Trophoblast cell (in vitro differentiated cells and primary cell): ENCODE data around the gene ARMC2.
A peak's percentile ranks its signal among the peaks of the same experiment; 100 is the strongest.

Experiments used
- DNase-seq, 2 donors: peaks; one replicate each; pipeline ENCODE4 v3.0.0-alpha.2; 2016
- H2AFZ ChIP-seq: 2 replicates; pipeline ENCODE4 v1.6.1; 2013; ENCODE audit warnings: low read length, moderate library complexity, mild to moderate bottlenecking; ENCODE audit not compliant: insufficient read depth, poor library complexity
- H2AK5ac ChIP-seq: 2 replicates; pipeline ENCODE4 v1.6.1; 2013; ENCODE audit warnings: mild to moderate bottlenecking, low read length
- H2BK120ac ChIP-seq: 2 replicates; pipeline ENCODE4 v1.6.1; 2013; ENCODE audit warnings: low read length, mild to moderate bottlenecking, moderate library complexity; ENCODE audit not compliant: insufficient read depth, poor library complexity
- H2BK12ac ChIP-seq: 2 replicates; pipeline ENCODE4 v1.6.1; 2013; ENCODE audit warnings: mild to moderate bottlenecking, low read length, moderate library complexity
- H2BK5ac ChIP-seq: 2 replicates; pipeline ENCODE4 v1.6.1; 2013; ENCODE audit warnings: low read length, low read depth, moderate library complexity, mild to moderate bottlenecking; ENCODE audit not compliant: poor library complexity
- H3K14ac ChIP-seq: 2 replicates; pipeline ENCODE4 v1.6.1; 2013; ENCODE audit warnings: mild to moderate bottlenecking, low read length
- H3K18ac ChIP-seq: 2 replicates; pipeline ENCODE4 v1.6.1; 2013; ENCODE audit warnings: mild to moderate bottlenecking, low read length
- H3K23ac ChIP-seq: 2 replicates; pipeline ENCODE4 v1.6.1; 2013; ENCODE audit warnings: low read length
- H3K27ac ChIP-seq: 2 replicates; pipeline ENCODE4 v1.5.1; 2013; ENCODE audit warnings: low read depth, mild to moderate bottlenecking, inconsistent platforms, low read length, moderate library complexity
- H3K27me3 ChIP-seq: 2 replicates; pipeline ENCODE4 v1.6.1; 2013; ENCODE audit warnings: inconsistent platforms, mild to moderate bottlenecking, low read length, moderate library complexity; ENCODE audit not compliant: insufficient read depth
- H3K36me3 ChIP-seq, 2 experiments: 1 replicate in 1 of 2; 2 replicates in 1 of 2; pipeline ENCODE4 v1.6.1; 2013; ENCODE audit warnings: low read length in 2 of 2, mild to moderate bottlenecking in 2 of 2, moderate library complexity in 1 of 2; ENCODE audit not compliant: insufficient read depth in 2 of 2, control insufficient read depth in 1 of 2
- H3K4ac ChIP-seq: 2 replicates; pipeline ENCODE4 v1.6.1; 2013; ENCODE audit warnings: low read depth, mild to moderate bottlenecking, low read length, moderate library complexity
- H3K4me1 ChIP-seq, 2 experiments: 1 replicate in 1 of 2; 2 replicates in 1 of 2; pipeline ENCODE4 v1.6.1; 2013; ENCODE audit warnings: low read length in 2 of 2, mild to moderate bottlenecking in 2 of 2, moderate library complexity in 1 of 2; ENCODE audit not compliant: insufficient read depth in 2 of 2, control insufficient read depth in 1 of 2
- H3K4me2 ChIP-seq: 2 replicates; pipeline ENCODE4 v1.6.1; 2013; ENCODE audit warnings: inconsistent platforms, mild to moderate bottlenecking, low read length, moderate library complexity
- H3K4me3 ChIP-seq: 2 replicates; pipeline ENCODE4 v1.5.1; 2013; ENCODE audit warnings: mild to moderate bottlenecking, low read depth, low read length, inconsistent platforms
- H3K79me1 ChIP-seq: one replicate; pipeline ENCODE4 v1.6.1; 2013; ENCODE audit warnings: low read length
- H3K79me2 ChIP-seq: 2 replicates; pipeline ENCODE4 v1.6.1; 2013; ENCODE audit warnings: low read length, mild to moderate bottlenecking; ENCODE audit not compliant: control insufficient read depth, insufficient read depth, poor library complexity
- H3K9ac ChIP-seq: 2 replicates; pipeline ENCODE4 v1.6.1; 2013; ENCODE audit warnings: mild to moderate bottlenecking, low read length
- H3K9me3 ChIP-seq: 2 replicates; pipeline ENCODE4 v1.6.1; 2013; ENCODE audit warnings: low read depth, mild to moderate bottlenecking, control low read depth, inconsistent platforms, low read length; ENCODE audit not compliant: insufficient read depth
- H4K12ac ChIP-seq: 2 replicates; pipeline ENCODE4 v1.6.1; 2013; ENCODE audit warnings: low read depth, mild to moderate bottlenecking, low read length, moderate library complexity
- H4K8ac ChIP-seq: 2 replicates; pipeline ENCODE4 v1.6.1; 2013; ENCODE audit warnings: low read depth, mild to moderate bottlenecking, low read length, moderate library complexity
- H4K91ac ChIP-seq: one replicate; pipeline ENCODE4 v1.6.1; 2013; ENCODE audit warnings: low read depth, mild to moderate bottlenecking, low read length, moderate library complexity
- WGBS: extraction: QIAGEN DNeasy Blood & Tissue Kit; methylation state at CpG from one replicate; pipeline ENCODE4 v1.1.7; 2013; ENCODE audit warnings: missing lambda C conversion rate; ENCODE audit not compliant: insufficient read length, insufficient coverage; ENCODE audit errors: extremely low coverage; 5-methylcytosine and 5-hydroxymethylcytosine counted together

ARMC2 gene

DNA sequence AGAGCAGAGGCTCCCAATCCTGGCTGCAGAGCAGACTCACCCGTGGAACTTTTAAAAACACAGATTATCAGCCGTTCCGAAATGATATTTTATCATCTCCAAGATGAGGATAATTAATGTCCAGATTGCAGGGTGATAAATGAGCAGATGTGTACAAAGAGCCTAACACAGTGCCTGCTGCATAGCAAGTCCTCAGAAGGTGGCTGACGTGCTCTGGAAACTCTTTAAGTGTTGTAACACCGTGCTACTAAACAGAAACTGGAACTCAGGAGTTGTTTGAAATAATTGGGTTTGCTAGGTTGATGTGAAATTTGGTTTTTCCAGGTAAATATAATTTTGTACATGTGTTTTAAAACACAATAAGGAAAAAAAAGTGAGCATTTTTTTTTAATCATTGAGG, 118.0 kb downstream of the ARMC2 start:
- no CpG with 5 or more reads among the region's 5 CpGs for WGBS
- no peak overlapping the region for H3K4ac ChIP-seq
- H3K4me2 ChIP-seq = no peak overlapping the region
- no peaks in the 10 kb centered on the region for H3K79me2 ChIP-seq
- no peak overlapping the region for H4K91ac ChIP-seq
- no peaks in the 10 kb centered on the region for H3K9me3 ChIP-seq
- no peak overlapping the region for H2BK5ac ChIP-seq
- H3K9ac ChIP-seq = no peak overlapping the region
- no peak overlapping the region for H3K4me3 ChIP-seq
- peaks cover 2% of the 10 kb centered on the region for H3K79me1 ChIP-seq
- no peak overlapping the region for H3K27ac ChIP-seq
- H2BK120ac ChIP-seq = no peak overlapping the region
- peak; percentile 28 to 66 for DNase-seq
- H4K12ac ChIP-seq = no peak overlapping the region
- H2AK5ac ChIP-seq = no peak overlapping the region
- no peak overlapping the region for H2AFZ ChIP-seq
- no peak overlapping the region for H3K14ac ChIP-seq
- no peaks in the 10 kb centered on the region for H3K36me3 ChIP-seq
- no peak overlapping the region for H3K18ac ChIP-seq
- H3K23ac ChIP-seq = no peak overlapping the region
- peaks cover 5 to 11% of the 10 kb centered on the region in 2 experiments for H3K4me1 ChIP-seq
- H4K8ac ChIP-seq = no peak overlapping the region
- no peaks in the 10 kb centered on the region for H3K27me3 ChIP-seq
- no peak overlapping the region for H2BK12ac ChIP-seq

GRCh38 chr6:108966855-108967755, 118.9 kb downstream of the ARMC2 start:
- Histone ChIP-seq H3K27me3 (no peaks in the 10 kb centered on the region), H3K4me1 (peaks cover 5 to 11% of the 10 kb centered on the region in 2 experiments), H3K4me3 (no peak overlapping the region), H2AFZ (no peak overlapping the region), H3K18ac (no peak overlapping the region), H3K14ac (no peak overlapping the region), H3K4me2 (no peak overlapping the region), H3K23ac (no peak overlapping the region), H2AK5ac (no peak overlapping the region), H2BK12ac (no peak overlapping the region), H3K36me3 (no peaks in the 10 kb centered on the region), H3K27ac (no peak overlapping the region), H2BK5ac (no peak overlapping the region), H3K9ac (no peak overlapping the region), H3K79me2 (no peaks in the 10 kb centered on the region), H3K79me1 (peaks cover 2% of the 10 kb centered on the region), H4K91ac (no peak overlapping the region), H3K9me3 (no peaks in the 10 kb centered on the region), H3K4ac (no peak overlapping the region), H2BK120ac (no peak overlapping the region), H4K8ac (no peak overlapping the region), H4K12ac (no peak overlapping the region)
- DNase-seq = peak; percentile 97 to 98
- WGBS = no CpG with 5 or more reads among the region's 12 CpGs

- Histone ChIP-seq H3K4me3 (no peak overlapping the region), H2BK5ac (no peak overlapping the region)
- WGBS = no CpG with 5 or more reads among the region's 14 CpGs
Measured at GRCh38 chr6:108968325-108969316, 120.4 kb downstream of the ARMC2 start.

DNA sequence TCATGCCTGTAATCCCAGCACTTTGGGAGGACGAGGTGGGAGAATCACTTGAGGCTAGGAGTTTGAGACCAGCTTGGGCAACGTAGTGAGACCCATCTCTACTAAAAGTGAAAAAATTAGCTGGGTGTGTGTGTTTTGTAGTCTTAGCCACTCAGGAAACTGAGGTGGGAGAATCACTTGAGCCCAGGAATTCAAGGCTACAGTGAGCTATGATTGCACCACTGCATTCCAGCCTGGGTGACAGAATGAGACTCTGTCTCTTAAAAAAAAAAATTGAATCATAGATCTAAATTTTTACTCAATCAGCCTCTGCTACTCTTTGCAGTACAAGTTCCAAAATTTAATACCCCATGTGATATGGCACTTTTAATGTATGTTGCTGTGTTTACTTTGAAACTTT, 121.6 kb downstream of the ARMC2 start:
- Histone ChIP-seq H3K18ac (no peak overlapping the region), H3K27me3 (no peaks in the 10 kb centered on the region), H3K9ac (no peak overlapping the region), H2BK12ac (no peak overlapping the region), H3K27ac (no peak overlapping the region), H2AFZ (no peak overlapping the region), H3K79me2 (no peaks in the 10 kb centered on the region), H3K4me2 (no peak overlapping the region), H4K91ac (no peak overlapping the region), H3K4ac (no peak overlapping the region), H4K8ac (no peak overlapping the region), H2BK5ac (no peak overlapping the region), H2AK5ac (no peak overlapping the region), H4K12ac (no peak overlapping the region), H3K9me3 (no peaks in the 10 kb centered on the region), H3K4me3 (no peak overlapping the region), H2BK120ac (no peak overlapping the region), H3K79me1 (peaks cover 2% of the 10 kb centered on the region), H3K36me3 (no peaks in the 10 kb centered on the region), H3K23ac (no peak overlapping the region), H3K4me1 (peaks cover 5 to 11% of the 10 kb centered on the region in 2 experiments), H3K14ac (no peak overlapping the region)
- no CpG with 5 or more reads among the region's 2 CpGs for WGBS
- DNase-seq = peak in 1 of 2 donors; percentile 44

More at GRCh38 chr6:108968325-108969316, 120.4 kb downstream of the ARMC2 start:
- DNase-seq = peak; percentile 51 to 89
- Histone ChIP-seq H3K18ac (no peak overlapping the region), H2AK5ac (no peak overlapping the region), H3K14ac (no peak overlapping the region), H4K91ac (no peak overlapping the region), H3K79me2 (no peaks in the 10 kb centered on the region), H4K8ac (no peak overlapping the region), H3K9ac (no peak overlapping the region), H3K4me1 (peaks cover 5 to 11% of the 10 kb centered on the region in 2 experiments), H3K36me3 (no peaks in the 10 kb centered on the region), H3K9me3 (no peaks in the 10 kb centered on the region), H3K79me1 (peaks cover 2% of the 10 kb centered on the region), H2BK12ac (no peak overlapping the region), H2BK120ac (no peak overlapping the region), H3K4ac (no peak overlapping the region), H3K23ac (no peak overlapping the region), H2AFZ (no peak overlapping the region), H4K12ac (no peak overlapping the region), H3K27ac (no peak overlapping the region), H3K4me2 (no peak overlapping the region), H3K27me3 (no peaks in the 10 kb centered on the region)
